ENCODE data around the gene ARHGAP25. TPM values are rescaled to one million over a fixed set of nuclear protein-coding genes. Genes with fewer than 3 reads are reported as not detected.
A peak's percentile ranks its signal among the peaks of the same experiment; 100 is the strongest.

Gene ARHGAP25
- total RNA-seq, 3 donors from 2014 or later (not counting 1 experiment from before 2014, with no cell fraction given), result 122 to 180 (median 155) TPM

DNA sequence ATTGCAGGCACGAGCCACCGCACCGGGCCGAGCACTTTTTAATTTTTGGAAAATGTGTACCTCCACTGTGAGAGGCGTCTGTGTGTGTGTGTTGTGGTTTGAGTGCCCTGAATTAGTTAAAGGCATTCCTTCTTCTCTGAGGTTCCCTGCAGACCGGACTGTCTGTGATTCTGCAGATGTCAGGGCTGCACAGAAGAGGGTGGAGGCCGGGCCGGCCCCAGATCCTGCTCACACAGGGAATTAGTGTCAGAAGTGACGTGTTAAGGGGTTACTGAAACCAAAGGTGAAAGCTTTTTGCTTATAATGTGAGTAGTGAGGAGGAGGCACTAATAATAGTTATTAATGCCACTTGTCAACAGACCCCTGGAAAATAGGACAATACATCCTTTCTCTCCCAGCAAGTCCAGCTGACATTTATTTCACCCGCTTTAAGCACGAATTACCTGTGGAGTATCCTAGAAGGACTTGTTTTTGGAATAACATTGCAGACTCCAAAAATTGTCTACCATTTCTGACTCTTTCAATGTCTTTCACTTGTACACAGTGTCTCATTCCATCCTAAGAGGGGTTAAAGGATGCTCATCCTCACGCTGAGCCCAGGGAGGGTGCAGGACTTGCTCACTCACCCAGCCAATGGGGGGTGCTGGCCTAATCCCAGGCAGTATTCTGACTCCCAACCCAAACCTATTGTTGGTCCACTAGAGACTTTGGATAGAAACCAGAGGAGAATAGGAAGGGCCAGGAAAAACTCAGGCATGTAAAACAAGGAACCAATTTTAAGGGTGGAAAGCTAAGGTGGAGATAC is 16.2 kb downstream of the ARHGAP25 start:
- H3K27me3 Mint-ChIP-seq (ENCODE audit: low read depth in 2 of 2), result no peaks in the 10 kb centered on the region
- H3K4me3 ChIP-seq (ENCODE audit: low read length), result no peak overlapping the region
- no peak overlapping the region for H3K27ac ChIP-seq (ENCODE audit: low read length)
- peaks cover 47% of the 10 kb centered on the region in 2 donors for H3K4me1 Mint-ChIP-seq
- H3K36me3 Mint-ChIP-seq, result no peaks in the 10 kb centered on the region
- peaks cover 3% of the 10 kb centered on the region for H3K36me3 ChIP-seq (ENCODE audit: control insufficient read depth, insufficient read depth, low read length)
- TF ChIP-seq CTCF (IDR thresholded peaks at IDR 0.05), result no peak
- 97% methylated on average over 12 of the region's 12 CpGs for WGBS (ENCODE audit: insufficient coverage)
- H3K27me3 ChIP-seq (ENCODE audit: control insufficient read depth, insufficient read depth, low read length), result no peaks in the 10 kb centered on the region
- ATAC-seq (no peak), DNase-seq (no peak)
- peak overlapping the region; percentile 92 to 98 for H3K27ac Mint-ChIP-seq
- peaks cover 0 to 2% of the 10 kb centered on the region in 2 donors for H3K9me3 Mint-ChIP-seq
- H3K4me1 ChIP-seq (ENCODE audit: control insufficient read depth, insufficient read depth, low read length), result peaks cover 27% of the 10 kb centered on the region
- no peak overlapping the region for H3K4me3 Mint-ChIP-seq
- no peaks in the 10 kb centered on the region for H3K9me3 ChIP-seq (ENCODE audit: control insufficient read depth, insufficient read depth, low read length)
- intact Hi-C loops (cut with micrococcal nuclease), result loop anchor here (1.0 to 5.0 kb wide), 6 partner anchors 21 to 175 kb away; no protein-coding TSS in a partner anchor

DNA sequence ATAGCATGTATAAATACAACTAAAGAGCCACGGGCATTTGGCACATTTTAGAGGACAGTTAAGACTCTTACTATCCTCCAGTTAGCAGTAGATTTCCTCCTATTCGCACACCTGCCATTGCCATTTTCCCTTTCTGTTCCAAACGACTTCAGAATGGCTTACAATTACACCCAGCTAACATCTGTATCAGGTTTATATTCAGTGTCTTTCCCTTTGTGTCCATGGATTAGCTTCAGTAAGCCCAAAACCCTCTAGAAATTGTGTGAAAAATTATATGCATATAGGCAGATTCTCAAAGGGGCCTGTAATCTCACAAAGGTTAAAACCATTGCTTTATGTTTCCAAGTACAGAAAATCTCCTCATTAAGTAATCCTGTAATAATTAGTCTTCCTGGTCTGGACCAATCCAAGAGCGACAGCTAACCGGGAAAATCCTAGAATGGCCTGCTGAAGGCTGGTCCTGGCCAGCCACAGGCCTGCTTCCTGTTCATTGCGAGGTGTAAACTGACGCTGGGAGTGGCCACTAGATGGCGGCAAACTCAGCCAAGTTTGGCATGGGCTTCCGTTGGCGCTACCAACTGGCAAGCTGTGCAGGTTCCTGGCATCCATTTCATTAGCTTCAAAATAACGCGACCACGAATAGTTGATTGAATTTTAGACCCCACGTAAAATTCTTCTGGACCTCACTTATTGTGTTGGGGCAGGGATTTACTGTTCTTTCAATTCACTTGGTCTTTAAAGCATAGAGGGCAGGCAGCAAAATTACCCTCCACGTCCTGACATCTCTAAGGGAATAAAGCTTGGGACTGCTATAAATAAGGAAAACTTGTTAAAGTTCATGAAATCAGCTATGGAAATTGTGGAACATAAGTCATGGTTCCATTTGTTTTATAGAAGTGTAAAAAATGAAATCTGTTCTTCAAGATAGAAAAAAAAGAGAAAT is 17.1 kb downstream of the ARHGAP25 start:
- peak overlapping the region; percentile 92 to 98 for H3K27ac Mint-ChIP-seq
- peaks cover 54 to 55% of the 10 kb centered on the region in 2 donors for H3K4me1 Mint-ChIP-seq
- Histone ChIP-seq H3K27me3 (ENCODE audit: control insufficient read depth, insufficient read depth, low read length) (no peaks in the 10 kb centered on the region), H3K27ac (ENCODE audit: low read length) (peak overlapping the region; percentile 77), H3K4me1 (ENCODE audit: control insufficient read depth, insufficient read depth, low read length) (peaks cover 34% of the 10 kb centered on the region), H3K4me3 (ENCODE audit: low read length) (no peak overlapping the region), H3K36me3 (ENCODE audit: control insufficient read depth, insufficient read depth, low read length) (no peaks in the 10 kb centered on the region), H3K9me3 (ENCODE audit: control insufficient read depth, insufficient read depth, low read length) (no peaks in the 10 kb centered on the region)
- H3K4me3 Mint-ChIP-seq, result peak overlapping the region; percentile 66
- peak; percentile 84 for TF ChIP-seq CTCF (IDR thresholded peaks at IDR 0.05)
- DNase-seq (peak; percentile 89 to 97), ATAC-seq (peak; percentile 85 to 96 (median 94))
- 19% methylated on average over 14 of the region's 15 CpGs for WGBS (ENCODE audit: insufficient coverage)
- H3K9me3 Mint-ChIP-seq, result peaks cover under 1 to 5% of the 10 kb centered on the region in 2 donors
- no peaks in the 10 kb centered on the region for H3K27me3 Mint-ChIP-seq (ENCODE audit: low read depth in 2 of 2)
- intact Hi-C loops (cut with micrococcal nuclease), result loop anchor here (1.0 to 5.0 kb wide), 7 partner anchors 15 to 174 kb away; no protein-coding TSS in a partner anchor
- peaks cover 6% of the 10 kb centered on the region for H3K36me3 Mint-ChIP-seq

DNA sequence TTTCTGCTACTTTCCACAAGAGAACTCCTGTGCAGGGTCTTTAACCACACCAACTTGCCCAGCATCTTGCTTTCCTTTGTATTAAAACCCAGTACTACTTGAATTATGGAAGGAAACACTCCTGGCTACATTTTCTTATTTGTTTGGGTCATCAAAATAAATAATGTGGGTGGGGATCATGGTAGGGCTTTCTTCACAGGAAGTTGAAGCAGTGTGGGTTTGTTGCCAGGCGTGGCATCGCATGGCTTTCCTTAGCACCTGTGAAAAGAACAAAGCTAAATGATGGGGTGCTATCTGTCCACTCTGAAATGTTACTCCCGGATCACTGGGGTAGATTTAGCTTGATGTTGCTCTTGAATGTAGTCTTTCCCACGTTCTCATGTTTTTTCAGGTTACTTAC is 18.7 kb downstream of the ARHGAP25 start:
- no peak overlapping the region for H3K4me3 ChIP-seq (ENCODE audit: low read length)
- no peaks in the 10 kb centered on the region for H3K27me3 ChIP-seq (ENCODE audit: control insufficient read depth, insufficient read depth, low read length)
- H3K27me3 Mint-ChIP-seq (ENCODE audit: low read depth in 2 of 2), result no peaks in the 10 kb centered on the region
- H3K27ac Mint-ChIP-seq, result peak overlapping the region; percentile 92 to 98
- no peaks in the 10 kb centered on the region for H3K36me3 ChIP-seq (ENCODE audit: control insufficient read depth, insufficient read depth, low read length)
- peak overlapping the region; percentile 86 for H3K4me3 Mint-ChIP-seq
- no peaks in the 10 kb centered on the region for H3K9me3 ChIP-seq (ENCODE audit: control insufficient read depth, insufficient read depth, low read length)
- H3K4me1 Mint-ChIP-seq, result peaks cover 56% of the 10 kb centered on the region in 2 donors
- 26% methylated on average over 3 of the region's 4 CpGs for WGBS (ENCODE audit: insufficient coverage)
- peaks cover 13% of the 10 kb centered on the region for H3K36me3 Mint-ChIP-seq
- intact Hi-C loops (cut with micrococcal nuclease), result loop anchor here (1.0 to 5.0 kb wide), 4 partner anchors 9 to 39 kb away; no protein-coding TSS in a partner anchor
- H3K4me1 ChIP-seq (ENCODE audit: control insufficient read depth, insufficient read depth, low read length), result peaks cover 34% of the 10 kb centered on the region
- ATAC-seq (peak; percentile 67 to 78 (median 67)), DNase-seq (peak in 1 of 2 donors; percentile 72)
- no peak for TF ChIP-seq CTCF (IDR thresholded peaks at IDR 0.05)
- peak overlapping the region; percentile 77 for H3K27ac ChIP-seq (ENCODE audit: low read length)
- peaks cover 5% of the 10 kb centered on the region in 2 donors for H3K9me3 Mint-ChIP-seq
